DND-41 (cell line): Measurements from ENCODE around the gene FADS1.

Experiments used
- EZH2 ChIP-seq: IDR thresholded peaks from 3 replicates; pipeline ENCODE4 v1.6.1; 2012; ENCODE audit warnings: borderline replicate concordance, low read depth, mild to moderate bottlenecking, moderate library complexity, low read length, inconsistent platforms; ENCODE audit not compliant: severe bottlenecking
- TF ChIP-seq, protein P1 (sequence below): IDR thresholded peaks from 2 replicates; pipeline ENCODE4 v1.5.1; 2012; ENCODE audit warnings: borderline replicate concordance, low read length, moderate library complexity, mild to moderate bottlenecking; ENCODE audit not compliant: poor library complexity, severe bottlenecking; ENCODE audit errors: extremely low read depth

DNA sequence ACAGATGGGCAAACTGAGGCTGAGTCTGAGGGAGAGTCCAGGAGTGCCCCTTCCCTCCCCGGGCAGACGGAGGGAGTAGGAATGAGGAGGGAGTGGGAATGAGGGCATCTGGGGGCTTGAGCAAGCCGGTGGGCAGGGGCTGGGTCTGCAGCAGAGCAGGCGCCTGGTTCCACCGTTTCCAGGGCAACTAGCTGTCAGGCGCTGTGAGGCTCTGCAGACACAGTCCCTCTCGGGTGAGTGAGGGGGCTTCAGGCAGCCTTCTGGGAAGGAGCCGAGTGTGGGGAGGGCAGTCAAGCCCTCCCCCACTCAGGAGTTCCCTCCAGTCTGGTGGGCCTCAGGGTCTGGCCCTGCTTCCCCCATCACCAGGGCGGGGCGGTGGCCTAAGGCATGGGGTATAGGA is 43.4 kb downstream of the FADS1 start:
- TF ChIP-seq, protein P1, sequence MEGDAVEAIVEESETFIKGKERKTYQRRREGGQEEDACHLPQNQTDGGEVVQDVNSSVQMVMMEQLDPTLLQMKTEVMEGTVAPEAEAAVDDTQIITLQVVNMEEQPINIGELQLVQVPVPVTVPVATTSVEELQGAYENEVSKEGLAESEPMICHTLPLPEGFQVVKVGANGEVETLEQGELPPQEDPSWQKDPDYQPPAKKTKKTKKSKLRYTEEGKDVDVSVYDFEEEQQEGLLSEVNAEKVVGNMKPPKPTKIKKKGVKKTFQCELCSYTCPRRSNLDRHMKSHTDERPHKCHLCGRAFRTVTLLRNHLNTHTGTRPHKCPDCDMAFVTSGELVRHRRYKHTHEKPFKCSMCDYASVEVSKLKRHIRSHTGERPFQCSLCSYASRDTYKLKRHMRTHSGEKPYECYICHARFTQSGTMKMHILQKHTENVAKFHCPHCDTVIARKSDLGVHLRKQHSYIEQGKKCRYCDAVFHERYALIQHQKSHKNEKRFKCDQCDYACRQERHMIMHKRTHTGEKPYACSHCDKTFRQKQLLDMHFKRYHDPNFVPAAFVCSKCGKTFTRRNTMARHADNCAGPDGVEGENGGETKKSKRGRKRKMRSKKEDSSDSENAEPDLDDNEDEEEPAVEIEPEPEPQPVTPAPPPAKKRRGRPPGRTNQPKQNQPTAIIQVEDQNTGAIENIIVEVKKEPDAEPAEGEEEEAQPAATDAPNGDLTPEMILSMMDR = no peak
- TF ChIP-seq EZH2 = no peak
